B cell (primary cell): ENCODE data around the gene NR5A2. TPM values are rescaled to one million over a fixed set of nuclear protein-coding genes. Genes with fewer than 3 reads are reported as not detected.
A peak's percentile ranks its signal among the peaks of the same experiment; 100 is the strongest.

Source experiments
- ATAC-seq: fragments of 200-7000 bp; cut with Tn5 transposase; one replicate; pipeline ENCODE4 v1.10.0; 2021; ENCODE audit warnings: low read depth, mild to moderate bottlenecking, moderate number of reproducible peaks, moderate library complexity
- CTCF ChIA-PET: fragments of 350-600 bp; sonication (Branson Sonifier 250); formaldehyde crosslinking; loops from one replicate; lab custom pipeline; 2021; ENCODE audit warnings: antibody characterized with exemption, inconsistent platforms; lab: Charles Lee
- POLR2A ChIA-PET: fragments of 350-600 bp; sonication (Branson Sonifier 250); formaldehyde crosslinking; loops from one replicate; lab custom pipeline; 2021; ENCODE audit warnings: antibody characterized with exemption; lab: Charles Lee
- DNase-seq: peaks from one replicate; pipeline ENCODE4 v3.0.0; 2013
- H2AFZ ChIP-seq: 2 replicates; pipeline ENCODE4 v1.6.1; 2012; ENCODE audit warnings: mild to moderate bottlenecking, low read depth, low read length; ENCODE audit not compliant: insufficient read depth, poor library complexity, severe bottlenecking
- H3K27ac ChIP-seq, 2 donors: 1 replicate in 1 of 2; 2 replicates in 1 of 2; pipeline ENCODE4 v1.5.1; 2012 to 2013; ENCODE audit warnings: low read length in 2 of 2, mild to moderate bottlenecking in 2 of 2, moderate library complexity in 1 of 2
- H3K27me3 ChIP-seq, 4 experiments: fragments of 200-600 bp in 1 of 4; sonication (generic) in 1 of 4; replicated peaks in 1 of 4; 1 replicate in 2 of 4; 2 replicates in 2 of 4; pipeline versions ENCODE4 v1.6.1 to v1.7.0; 2013 to 2016; ENCODE audit warnings: low read length in 3 of 4, mild to moderate bottlenecking in 2 of 4, mixed read lengths in 1 of 4, moderate library complexity in 1 of 4; ENCODE audit not compliant: insufficient read depth in 4 of 4, control insufficient read depth in 3 of 4; ENCODE audit errors: control extremely low read depth in 1 of 4
- H3K36me3 ChIP-seq, 2 experiments: replicated peaks in 1 of 2; 1 replicate in 1 of 2; 2 replicates in 1 of 2; pipeline versions ENCODE4 v1.6.1 to v1.7.1; 2013; ENCODE audit warnings: low read length in 1 of 2; ENCODE audit not compliant: insufficient read depth in 2 of 2, control insufficient read depth in 1 of 2; ENCODE audit errors: control extremely low read depth in 1 of 2, extremely low read depth in 1 of 2
- H3K4me1 ChIP-seq, 2 donors: fragments of 200-600 bp in 1 of 2; sonication (generic) in 1 of 2; 1 replicate in 1 of 2; 2 replicates in 1 of 2; pipeline versions ENCODE4 v1.5.1 to v1.6.1; 2013 to 2017; ENCODE audit warnings: low read length in 2 of 2; ENCODE audit not compliant: control insufficient read depth in 2 of 2, insufficient read depth in 2 of 2
- H3K4me2 ChIP-seq: replicated peaks from 2 replicates; pipeline ENCODE3; 2012; ENCODE audit warnings: mild to moderate bottlenecking, low read depth, low read length; ENCODE audit not compliant: poor library complexity, severe bottlenecking
- H3K4me3 ChIP-seq, 5 experiments: fragments of 200-600 bp in 1 of 5; sonication (generic) in 1 of 5; 1 replicate in 3 of 5; 2 replicates in 2 of 5; pipeline versions ENCODE4 v1.5.1 to v1.7.0; 2011 to 2016; ENCODE audit warnings: low read length in 4 of 5, mild to moderate bottlenecking in 4 of 5, low read depth in 2 of 5, control low read depth in 1 of 5, moderate library complexity in 1 of 5; ENCODE audit not compliant: insufficient read depth in 1 of 5; ENCODE audit errors: control extremely low read depth in 1 of 5, extremely low read depth in 1 of 5
- H3K79me2 ChIP-seq: fragments of 200-600 bp; sonication (generic); one replicate; pipeline ENCODE4 v1.6.0; 2016; ENCODE audit warnings: low read length; ENCODE audit not compliant: control insufficient read depth, insufficient read depth
- H3K9ac ChIP-seq: fragments of 200-600 bp; sonication (generic); 2 replicates; pipeline ENCODE4 v1.6.1; 2017; ENCODE audit warnings: mild to moderate bottlenecking, low read length, moderate library complexity
- H3K9me3 ChIP-seq, 3 donors: one replicate each; pipeline versions ENCODE4 v1.6.1 to v1.7.1; 2013; ENCODE audit warnings: low read length in 2 of 3; ENCODE audit not compliant: control insufficient read depth in 2 of 3, insufficient read depth in 1 of 3; ENCODE audit errors: control extremely low read depth in 1 of 3
- H4K20me1 ChIP-seq: 2 replicates; pipeline ENCODE4 v1.6.0; 2012; ENCODE audit warnings: mild to moderate bottlenecking, low read length; ENCODE audit not compliant: insufficient read depth, control insufficient read depth, poor library complexity, severe bottlenecking
- H3K27ac Mint-ChIP-seq: one replicate; pipeline ENCODE4 v1.8.0; 2021; ENCODE audit warnings: mixed read lengths
- H3K27me3 Mint-ChIP-seq: one replicate; pipeline ENCODE4 v1.8.0; 2021; ENCODE audit warnings: mixed read lengths
- H3K4me1 Mint-ChIP-seq: one replicate; pipeline ENCODE4 v1.8.0; 2021; ENCODE audit warnings: mixed read lengths
- H3K4me3 Mint-ChIP-seq: one replicate; pipeline ENCODE4 v1.8.0; 2021; ENCODE audit warnings: mixed read lengths
- H3K9me3 Mint-ChIP-seq: one replicate; pipeline ENCODE4 v1.8.0; 2022; ENCODE audit warnings: mixed read lengths; ENCODE audit not compliant: insufficient read depth
- EZH2 ChIP-seq: IDR thresholded peaks from 2 replicates; pipeline ENCODE4 v1.6.1; 2012; ENCODE audit warnings: borderline replicate concordance, low read depth, mild to moderate bottlenecking, moderate library complexity, low read length; ENCODE audit not compliant: insufficient read depth, poor library complexity, severe bottlenecking
- WGBS: methylation state at CpG from one replicate; pipeline ENCODE4 v1.1.5; 2013; ENCODE audit warnings: missing lambda C conversion rate; ENCODE audit not compliant: insufficient coverage; 5-methylcytosine and 5-hydroxymethylcytosine counted together
- intact Hi-C: fragments of 100-400 bp; cut with micrococcal nuclease; formaldehyde crosslinking; loops from one replicate; pipeline ENCODE4 v1.10.0; 2022
- polyA plus RNA-seq: library from polyadenylated mRNA; depleted of rRNA; stranded (reverse); fragments of >200 nt; gene quantifications from 2 replicates; pipeline ENCODE4 v1.2.3, GENCODE V29; 2012
- total RNA-seq, 2 donors: library from RNA; stranded (reverse); fragments of 120-200 nt in 1 of 2; gene quantifications; 1 replicate in 1 of 2; 2 replicates in 1 of 2; pipeline versions ENCODE4 v1.2.3 to v1.2.4, GENCODE V29; 2013 to 2022
- TF ChIP-seq, protein P1 (sequence below): fragments of 200-600 bp; IDR thresholded peaks from one replicate; pipeline ENCODE4 v1.8.0; 2022; ENCODE audit warnings: antibody characterized with exemption, mild to moderate bottlenecking

NR5A2 gene
- total and polyA plus RNA-seq, 2 donors (not counting 1 experiment from before 2014, with no cell fraction given) = 0.07 TPM; not detected in 1

DNA sequence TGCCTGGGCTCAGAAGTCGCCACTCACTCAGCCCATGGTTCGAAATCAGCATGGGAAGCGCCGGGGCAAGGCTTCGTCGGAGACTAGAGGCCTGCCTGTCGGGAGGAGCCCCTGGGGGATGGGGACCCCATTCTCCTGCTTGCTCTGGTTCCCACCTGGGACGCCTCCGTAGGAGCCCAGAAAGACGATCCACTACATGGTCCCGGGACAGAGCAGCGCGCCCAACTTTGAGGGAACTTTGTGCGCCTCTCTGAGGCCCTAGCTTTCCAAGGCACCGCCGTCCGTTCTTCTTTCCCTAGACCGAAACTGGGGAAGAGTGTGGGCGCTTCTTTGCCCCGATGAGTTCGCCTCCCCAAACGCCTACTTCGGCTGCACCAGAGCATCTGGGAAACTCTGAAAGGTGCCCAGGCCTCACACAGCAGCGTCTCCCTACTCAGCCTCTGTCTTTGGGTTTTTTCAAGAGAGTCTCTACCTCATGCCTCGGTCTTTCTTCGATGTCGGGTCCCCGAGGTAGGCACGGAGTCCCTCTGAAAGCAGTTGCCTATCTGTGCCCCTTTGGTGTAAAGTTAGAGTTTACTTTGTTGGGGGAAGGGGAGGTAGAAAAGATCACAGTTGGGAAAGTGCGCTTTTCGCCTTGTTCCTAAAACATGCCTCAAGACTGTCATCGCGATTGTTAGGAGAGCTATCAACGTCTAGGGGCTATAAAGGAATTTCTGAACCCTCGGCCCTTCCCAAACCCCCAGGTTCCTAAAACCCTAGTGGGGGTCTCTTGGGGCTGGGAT, 14.0 kb downstream of the NR5A2 start:
- no peak overlapping the region for H3K27ac ChIP-seq
- Mint-ChIP-seq H3K4me1 (peaks cover 38% of the 10 kb centered on the region), H3K27me3 (peaks cover 73% of the 10 kb centered on the region), H3K27ac (no peak overlapping the region), H3K9me3 (no peaks in the 10 kb centered on the region), H3K4me3 (peak overlapping the region; percentile 85)
- TF ChIP-seq EZH2 = peak; percentile 20
- TF ChIP-seq, protein P1, sequence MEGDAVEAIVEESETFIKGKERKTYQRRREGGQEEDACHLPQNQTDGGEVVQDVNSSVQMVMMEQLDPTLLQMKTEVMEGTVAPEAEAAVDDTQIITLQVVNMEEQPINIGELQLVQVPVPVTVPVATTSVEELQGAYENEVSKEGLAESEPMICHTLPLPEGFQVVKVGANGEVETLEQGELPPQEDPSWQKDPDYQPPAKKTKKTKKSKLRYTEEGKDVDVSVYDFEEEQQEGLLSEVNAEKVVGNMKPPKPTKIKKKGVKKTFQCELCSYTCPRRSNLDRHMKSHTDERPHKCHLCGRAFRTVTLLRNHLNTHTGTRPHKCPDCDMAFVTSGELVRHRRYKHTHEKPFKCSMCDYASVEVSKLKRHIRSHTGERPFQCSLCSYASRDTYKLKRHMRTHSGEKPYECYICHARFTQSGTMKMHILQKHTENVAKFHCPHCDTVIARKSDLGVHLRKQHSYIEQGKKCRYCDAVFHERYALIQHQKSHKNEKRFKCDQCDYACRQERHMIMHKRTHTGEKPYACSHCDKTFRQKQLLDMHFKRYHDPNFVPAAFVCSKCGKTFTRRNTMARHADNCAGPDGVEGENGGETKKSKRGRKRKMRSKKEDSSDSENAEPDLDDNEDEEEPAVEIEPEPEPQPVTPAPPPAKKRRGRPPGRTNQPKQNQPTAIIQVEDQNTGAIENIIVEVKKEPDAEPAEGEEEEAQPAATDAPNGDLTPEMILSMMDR = no peak
- H3K4me3 ChIP-seq = peak overlapping the region in 1 of 5 experiments; percentile 59
- H3K4me2 ChIP-seq = peak overlapping the region; percentile 96
- H3K36me3 ChIP-seq = no peaks in the 10 kb centered on the region
- peaks cover 49 to 54% of the 10 kb centered on the region in 2 donors for H3K4me1 ChIP-seq
- intact Hi-C loops = loop anchor here (10.0 kb wide), 1 partner anchor 263 kb away; no protein-coding TSS in a partner anchor
- H3K9me3 ChIP-seq = peaks cover 0 to 36% (median 1%) of the 10 kb centered on the region in 3 donors
- H3K27me3 ChIP-seq = peaks cover 3 to 83% (median 67%) of the 10 kb centered on the region in 4 experiments
- no peak overlapping the region for H2AFZ ChIP-seq
- H4K20me1 ChIP-seq = no peaks in the 10 kb centered on the region
- H3K79me2 ChIP-seq = no peaks in the 10 kb centered on the region
- peak overlapping the region; percentile 51 for H3K9ac ChIP-seq
- ChIA-PET CTCF (no interaction called here), POLR2A (no interaction called here)
- ATAC-seq (no peak), DNase-seq (peak; percentile 32)
- 28% methylated on average over 31 of the region's 35 CpGs for WGBS

DNA sequence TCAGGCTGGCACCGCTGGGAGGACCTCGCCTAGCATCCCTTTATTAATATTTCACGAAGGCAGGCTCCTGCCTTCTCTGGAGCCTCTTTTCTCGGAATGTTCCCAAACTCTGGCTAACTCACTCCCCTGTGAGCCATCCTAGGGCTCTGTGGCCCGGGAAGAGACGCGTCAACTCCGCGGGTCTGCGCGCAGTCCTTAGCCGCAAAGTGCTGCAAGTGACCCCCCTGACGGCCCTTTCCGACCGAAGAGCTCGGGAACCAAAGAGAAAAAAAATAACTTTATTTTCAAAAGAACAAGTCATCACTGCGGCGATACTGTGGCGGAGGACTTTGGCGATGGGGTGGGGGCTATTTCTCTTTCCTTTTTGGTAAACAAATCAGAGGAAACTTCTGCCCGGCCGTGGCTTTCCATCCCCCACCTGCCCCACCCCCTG, 14.6 kb downstream of the NR5A2 start:
- Histone ChIP-seq H2AFZ (peak overlapping the region; percentile 46), H3K79me2 (no peaks in the 10 kb centered on the region), H3K4me1 (peaks cover 49 to 54% of the 10 kb centered on the region in 2 donors), H3K4me2 (peak overlapping the region; percentile 96), H3K36me3 (no peaks in the 10 kb centered on the region), H3K27ac (no peak overlapping the region), H3K27me3 (peaks cover 3 to 77% (median 63%) of the 10 kb centered on the region in 4 experiments), H3K9ac (peak overlapping the region; percentile 51), H4K20me1 (no peaks in the 10 kb centered on the region), H3K9me3 (peaks cover 0 to 31% (median 1%) of the 10 kb centered on the region in 3 donors), H3K4me3 (peak overlapping the region in 4 of 5 experiments; percentile 6 to 59 (median 32))
- ChIA-PET CTCF (no interaction called here), POLR2A (no interaction called here)
- intact Hi-C loops = loop anchor here (10.0 kb wide), 1 partner anchor 263 kb away; no protein-coding TSS in a partner anchor
- peak overlapping the region; percentile 85 for H3K4me3 Mint-ChIP-seq
- H3K9me3 Mint-ChIP-seq = no peaks in the 10 kb centered on the region
- ATAC-seq (no peak), DNase-seq (no peak)
- TF ChIP-seq EZH2 = no peak
- TF ChIP-seq, protein P1 = no peak
- peaks cover 71% of the 10 kb centered on the region for H3K27me3 Mint-ChIP-seq
- H3K27ac Mint-ChIP-seq = no peak overlapping the region
- WGBS = 17% methylated on average over 12 of the region's 22 CpGs
- H3K4me1 Mint-ChIP-seq = peaks cover 38% of the 10 kb centered on the region
